Activated CD8-positive, alpha-beta T cell treated with anti-CD3 and anti-CD28 coated beads for 36 hours (primary cell): Measurements from ENCODE around the gene DHX8. TPM values are rescaled to one million over a fixed set of nuclear protein-coding genes. Genes with fewer than 3 reads are reported as not detected.

Source experiments
- ATAC-seq: fragments of 200-7000 bp; cut with Tn5 transposase; one replicate; pipeline ENCODE4 v1.10.0; 2021; ENCODE audit warnings: mild to moderate bottlenecking, moderate library complexity
- CTCF ChIA-PET: fragments of 350-600 bp; sonication (Branson Sonifier 250); formaldehyde crosslinking; loops from one replicate; lab custom pipeline; 2021; ENCODE audit warnings: antibody characterized with exemption; lab: Charles Lee
- POLR2A ChIA-PET: fragments of 350-600 bp; sonication (Branson Sonifier 250); formaldehyde crosslinking; loops from one replicate; lab custom pipeline; 2021; ENCODE audit warnings: antibody characterized with exemption; lab: Charles Lee
- DNase-seq: peaks from one replicate; pipeline ENCODE4 v3.0.0-alpha.2; 2020
- H3K27ac Mint-ChIP-seq: one replicate; pipeline ENCODE4 v1.8.0; 2021; ENCODE audit warnings: mild to moderate bottlenecking, mixed read lengths
- H3K27me3 Mint-ChIP-seq: one replicate; pipeline ENCODE4 v1.8.0; 2021; ENCODE audit warnings: mixed read lengths
- H3K36me3 Mint-ChIP-seq: one replicate; pipeline ENCODE4 v1.8.0; 2021; ENCODE audit warnings: low read depth, mixed read lengths
- H3K4me1 Mint-ChIP-seq: one replicate; pipeline ENCODE4 v1.8.0; 2021; ENCODE audit warnings: low read depth, mixed read lengths
- H3K4me3 Mint-ChIP-seq: one replicate; pipeline ENCODE4 v1.8.0; 2021; ENCODE audit warnings: mild to moderate bottlenecking, moderate library complexity, mixed read lengths
- H3K9me3 Mint-ChIP-seq: one replicate; pipeline ENCODE4 v1.8.0; 2021; ENCODE audit warnings: mixed read lengths
- CTCF ChIP-seq: fragments of 200-600 bp; IDR thresholded peaks from one replicate; pipeline ENCODE4 v1.8.0; 2022; ENCODE audit warnings: antibody characterized with exemption, mild to moderate bottlenecking
- intact Hi-C: fragments of 100-400 bp; cut with micrococcal nuclease; formaldehyde crosslinking; loops from one replicate; pipeline ENCODE4 v1.10.0; 2022
- total RNA-seq, 2 experiments: library from RNA; stranded (reverse); gene quantifications; one replicate each; pipeline ENCODE4 v1.2.3, GENCODE V29; 2021

Gene DHX8
- total RNA-seq, 2 experiments from 2014 or later, result 43.0 to 45.1 TPM

GRCh38 chr17:43563600-43564594 is 80.1 kb downstream of the DHX8 start:
- no peak for ATAC-seq
- Mint-ChIP-seq H3K4me3 (no peak overlapping the region), H3K9me3 (no peaks in the 10 kb centered on the region), H3K4me1 (peaks cover 4% of the 10 kb centered on the region), H3K27me3 (peaks cover 27% of the 10 kb centered on the region), H3K27ac (no peak overlapping the region), H3K36me3 (no peaks in the 10 kb centered on the region)
- no peak for TF ChIP-seq CTCF
- ChIA-PET CTCF (interaction anchor here (1.1 to 1.5 kb wide), 3 partner anchors 13 to 203 kb away, joined by 3 to 5 read pairs (median 3); no protein-coding TSS in a partner anchor), POLR2A (no interaction called here)
- intact Hi-C loops, result no loop called here
- no peak for DNase-seq

- no peak overlapping the region for H3K27ac Mint-ChIP-seq
These were observed 84.8 kb downstream of the DHX8 start for GRCh38 chr17:43568506-43569082.

GRCh38 chr17:43570518-43570928 is 86.7 kb downstream of the DHX8 start:
- ATAC-seq, result no peak
- intact Hi-C loops, result loop anchor here (10.0 kb wide), 1 partner anchor 194 kb away; no protein-coding TSS in a partner anchor
- POLR2A ChIA-PET, result interaction anchor here (0.6 kb wide), 1 partner anchor 196 kb away, joined by 4 read pairs; no protein-coding TSS in a partner anchor

More at GRCh38 chr17:43568506-43569082, 84.8 kb downstream of the DHX8 start:
- DNase-seq (no peak), ATAC-seq (no peak)
- POLR2A ChIA-PET, result no interaction called here
- intact Hi-C loops, result no loop called here
- H3K27me3 Mint-ChIP-seq, result peaks cover 8% of the 10 kb centered on the region
- no peaks in the 10 kb centered on the region for H3K4me1 Mint-ChIP-seq
- H3K36me3 Mint-ChIP-seq, result no peaks in the 10 kb centered on the region
- TF ChIP-seq CTCF, result no peak
- CTCF ChIA-PET, result interaction anchor here (1.2 kb wide), 1 partner anchor 13 kb away, joined by 4 read pairs; no protein-coding TSS in a partner anchor
- no peak overlapping the region for H3K4me3 Mint-ChIP-seq
- no peaks in the 10 kb centered on the region for H3K9me3 Mint-ChIP-seq

GRCh38 chr17:43572368-43572980 is 88.7 kb downstream of the DHX8 start:
- Mint-ChIP-seq H3K36me3 (no peaks in the 10 kb centered on the region), H3K27ac (no peak overlapping the region), H3K4me3 (no peak overlapping the region), H3K9me3 (no peaks in the 10 kb centered on the region), H3K4me1 (no peaks in the 10 kb centered on the region), H3K27me3 (peaks cover 2% of the 10 kb centered on the region)
- TF ChIP-seq CTCF, result no peak
- DNase-seq, result no peak
- ChIA-PET POLR2A (no interaction called here), CTCF (no interaction called here)
- peak; percentile 62 for ATAC-seq
- intact Hi-C loops, result loop anchor here (10.0 kb wide), 1 partner anchor 192 kb away; no protein-coding TSS in a partner anchor

More at GRCh38 chr17:43570518-43570928, 86.7 kb downstream of the DHX8 start:
- H3K27me3 Mint-ChIP-seq, result no peaks in the 10 kb centered on the region
- no peaks in the 10 kb centered on the region for H3K4me1 Mint-ChIP-seq
- no peak for TF ChIP-seq CTCF
- no peak overlapping the region for H3K27ac Mint-ChIP-seq
- H3K9me3 Mint-ChIP-seq, result no peaks in the 10 kb centered on the region
- no peak overlapping the region for H3K4me3 Mint-ChIP-seq
- DNase-seq, result no peak
- no peaks in the 10 kb centered on the region for H3K36me3 Mint-ChIP-seq
- CTCF ChIA-PET, result interaction anchor here (0.8 kb wide), 1 partner anchor 87 kb away, joined by 3 read pairs; the partner anchor contains the start of gene DHX8
